Measurements from ENCODE around the gene FRS3.

GRCh38 chr6:41785689-41786450 lies 6.2 kb upstream of the FRS3 start:
- no peak for TF ChIP-seq REST (IDR thresholded peaks at IDR 0.05; ENCODE audit: insufficient read depth in 1 of 2, low read depth in 2 of 2, low read length in 1 of 2)
- no peak for TF ChIP-seq POLR2AphosphoS5 (IDR thresholded peaks at IDR 0.05; ENCODE audit: low read depth, low read length)
